ENCODE data around the gene TMEM178A.

DNA sequence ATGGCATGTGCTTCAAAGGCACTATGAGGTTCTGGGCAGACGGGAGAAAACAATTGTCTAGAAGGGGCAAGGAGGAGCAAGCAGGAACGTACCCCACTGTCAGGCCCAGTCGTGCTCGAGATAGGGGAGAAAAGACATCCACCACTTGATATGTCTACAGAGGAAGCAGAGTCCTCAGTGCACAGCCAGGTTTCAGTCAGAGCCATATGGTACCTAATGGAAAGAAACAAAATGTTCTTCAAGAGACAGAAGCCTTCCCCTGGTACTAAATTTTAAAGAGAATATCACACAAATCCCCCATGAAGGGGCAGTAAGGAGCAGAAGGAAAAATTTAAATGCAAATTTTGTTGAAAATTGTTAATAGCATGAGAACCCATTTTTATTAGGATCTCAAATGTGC is 91.4 kb downstream of the TMEM178A start:
- TF ChIP-seq, protein P1, sequence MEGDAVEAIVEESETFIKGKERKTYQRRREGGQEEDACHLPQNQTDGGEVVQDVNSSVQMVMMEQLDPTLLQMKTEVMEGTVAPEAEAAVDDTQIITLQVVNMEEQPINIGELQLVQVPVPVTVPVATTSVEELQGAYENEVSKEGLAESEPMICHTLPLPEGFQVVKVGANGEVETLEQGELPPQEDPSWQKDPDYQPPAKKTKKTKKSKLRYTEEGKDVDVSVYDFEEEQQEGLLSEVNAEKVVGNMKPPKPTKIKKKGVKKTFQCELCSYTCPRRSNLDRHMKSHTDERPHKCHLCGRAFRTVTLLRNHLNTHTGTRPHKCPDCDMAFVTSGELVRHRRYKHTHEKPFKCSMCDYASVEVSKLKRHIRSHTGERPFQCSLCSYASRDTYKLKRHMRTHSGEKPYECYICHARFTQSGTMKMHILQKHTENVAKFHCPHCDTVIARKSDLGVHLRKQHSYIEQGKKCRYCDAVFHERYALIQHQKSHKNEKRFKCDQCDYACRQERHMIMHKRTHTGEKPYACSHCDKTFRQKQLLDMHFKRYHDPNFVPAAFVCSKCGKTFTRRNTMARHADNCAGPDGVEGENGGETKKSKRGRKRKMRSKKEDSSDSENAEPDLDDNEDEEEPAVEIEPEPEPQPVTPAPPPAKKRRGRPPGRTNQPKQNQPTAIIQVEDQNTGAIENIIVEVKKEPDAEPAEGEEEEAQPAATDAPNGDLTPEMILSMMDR (IDR thresholded peaks at IDR 0.05), result no peak
- no peak for TF ChIP-seq POLR2A (IDR thresholded peaks at IDR 0.05)
